ENCODE measurements around the gene CTAGE9.

Gene CTAGE9

DNA sequence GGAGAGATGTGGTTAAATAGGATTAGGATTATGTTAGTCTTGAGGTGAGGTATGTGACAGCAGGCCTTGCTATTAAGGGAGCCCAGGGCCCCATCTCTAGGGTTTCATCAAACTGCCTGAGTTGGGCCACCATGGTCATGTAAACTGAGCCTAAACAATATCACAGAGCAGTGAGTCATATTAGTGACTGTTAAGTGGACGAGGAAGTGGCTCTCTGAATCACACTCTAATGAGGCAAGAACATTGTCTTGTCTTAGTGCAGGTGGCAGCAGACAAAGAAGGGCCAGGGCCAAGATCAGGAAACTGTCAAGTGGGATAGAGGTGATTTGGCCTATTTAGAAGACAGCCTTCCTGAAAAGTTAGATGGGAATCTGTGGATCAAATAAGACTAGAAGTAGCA, 50.6 kb downstream of the CTAGE9 start:
- TF ChIP-seq, protein P1, sequence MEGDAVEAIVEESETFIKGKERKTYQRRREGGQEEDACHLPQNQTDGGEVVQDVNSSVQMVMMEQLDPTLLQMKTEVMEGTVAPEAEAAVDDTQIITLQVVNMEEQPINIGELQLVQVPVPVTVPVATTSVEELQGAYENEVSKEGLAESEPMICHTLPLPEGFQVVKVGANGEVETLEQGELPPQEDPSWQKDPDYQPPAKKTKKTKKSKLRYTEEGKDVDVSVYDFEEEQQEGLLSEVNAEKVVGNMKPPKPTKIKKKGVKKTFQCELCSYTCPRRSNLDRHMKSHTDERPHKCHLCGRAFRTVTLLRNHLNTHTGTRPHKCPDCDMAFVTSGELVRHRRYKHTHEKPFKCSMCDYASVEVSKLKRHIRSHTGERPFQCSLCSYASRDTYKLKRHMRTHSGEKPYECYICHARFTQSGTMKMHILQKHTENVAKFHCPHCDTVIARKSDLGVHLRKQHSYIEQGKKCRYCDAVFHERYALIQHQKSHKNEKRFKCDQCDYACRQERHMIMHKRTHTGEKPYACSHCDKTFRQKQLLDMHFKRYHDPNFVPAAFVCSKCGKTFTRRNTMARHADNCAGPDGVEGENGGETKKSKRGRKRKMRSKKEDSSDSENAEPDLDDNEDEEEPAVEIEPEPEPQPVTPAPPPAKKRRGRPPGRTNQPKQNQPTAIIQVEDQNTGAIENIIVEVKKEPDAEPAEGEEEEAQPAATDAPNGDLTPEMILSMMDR (conservative IDR thresholded peaks at IDR 0.05), result no peak
- TF ChIP-seq ZFX (IDR thresholded peaks at IDR 0.05), result no peak
- no peak overlapping the region for H3K27ac ChIP-seq

Data from C4-2B (cell line).